GM10248 (cell line): ENCODE measurements around the gene VIPAS39.

Source experiments
- CTCF ChIA-PET: fragments of 300-600 bp; sonication (Branson Sonifier 250); formaldehyde crosslinking; extraction: SDS; loops from one replicate; lab custom pipeline; 2021; ENCODE audit warnings: antibody characterized with exemption; lab: Yijun Ruan, JAX
- POLR2A ChIA-PET: fragments of 350-650 bp; sonication (Branson Sonifier 250); formaldehyde crosslinking; extraction: SDS; loops from one replicate; lab custom pipeline; 2020; ENCODE audit warnings: antibody characterized with exemption; lab: Yijun Ruan, JAX
- DNase-seq: peaks from one replicate; pipeline ENCODE4 v3.0.0; 2012; ENCODE audit errors: extremely low spot score
- CTCF ChIP-seq: IDR thresholded peaks from 2 replicates; pipeline ENCODE4 v1.5.1; 2012; ENCODE audit warnings: mild to moderate bottlenecking, low read depth; ENCODE audit errors: extremely low read depth, missing control alignments, control extremely low read depth

VIPAS39 gene

DNA sequence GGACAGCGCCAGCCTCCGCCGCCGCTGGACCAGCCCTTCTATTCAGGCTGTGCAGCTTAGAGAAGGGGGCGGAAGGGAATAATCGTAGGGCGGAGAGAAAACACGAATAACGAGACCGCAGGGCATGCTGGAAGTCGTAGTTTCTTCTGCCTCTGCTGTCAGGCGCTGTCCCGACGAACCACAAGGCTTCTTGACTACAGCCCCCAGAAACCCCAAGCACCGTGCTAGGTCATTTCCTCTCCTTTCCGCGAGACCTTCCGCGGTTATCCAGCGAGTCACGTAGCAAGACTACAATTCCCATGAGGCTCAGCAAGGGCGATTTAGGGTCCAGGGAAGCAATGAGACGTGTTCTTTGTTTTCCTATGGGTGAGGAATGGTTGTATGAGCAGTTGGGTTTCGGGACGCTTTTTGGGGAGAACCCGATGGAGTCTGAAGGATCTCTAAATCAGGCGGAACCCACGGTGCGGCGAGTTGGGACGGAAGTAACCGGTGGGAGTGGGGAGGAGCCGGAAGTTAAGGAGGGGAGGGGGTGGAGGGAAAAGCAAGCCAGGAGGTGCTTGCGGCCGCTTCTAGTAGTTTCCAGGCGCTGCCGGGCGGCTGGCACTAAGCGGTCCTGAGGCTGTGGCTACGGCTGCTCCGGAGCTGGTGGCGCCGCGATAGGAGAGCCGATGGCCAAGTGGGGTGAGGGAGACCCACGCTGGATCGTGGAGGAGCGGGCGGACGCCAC, at the start of gene VIPAS39, which contains the start of gene AHSA1:
TSS of gene VIPAS39 (minus strand) at position 80 of the 727 bp plus-strand sequence. CDS start 3,499 bp downstream, outside the sequence.
TSS of gene AHSA1 (plus strand) at position 572 of the 727 bp plus-strand sequence. CDS start at position 669, 97 bp downstream.
- TF ChIP-seq CTCF = no peak
- ChIA-PET POLR2A (interaction anchor here (0.5 to 2.1 kb wide), 8 partner anchors 8 to 1241 kb away, joined by 3 to 12 read pairs (median 4); partner anchors contain the start of genes GSTZ1 and POMT2), CTCF (interaction anchor here (1.0 to 3.8 kb wide), 7 partner anchors 15 to 94 kb away, joined by 3 to 61 read pairs (median 6); no protein-coding TSS in a partner anchor)
- peak; percentile 92 for DNase-seq

- ChIA-PET CTCF (interaction anchor here (1.3 to 5.2 kb wide), 5 partner anchors 11 to 189 kb away, joined by 3 to 17 read pairs (median 4); partner anchors contain the start of gene AHSA1), POLR2A (no interaction called here)
Measured at GRCh38 chr14:77505031-77505430, 47.6 kb upstream of the VIPAS39 start.

DNA sequence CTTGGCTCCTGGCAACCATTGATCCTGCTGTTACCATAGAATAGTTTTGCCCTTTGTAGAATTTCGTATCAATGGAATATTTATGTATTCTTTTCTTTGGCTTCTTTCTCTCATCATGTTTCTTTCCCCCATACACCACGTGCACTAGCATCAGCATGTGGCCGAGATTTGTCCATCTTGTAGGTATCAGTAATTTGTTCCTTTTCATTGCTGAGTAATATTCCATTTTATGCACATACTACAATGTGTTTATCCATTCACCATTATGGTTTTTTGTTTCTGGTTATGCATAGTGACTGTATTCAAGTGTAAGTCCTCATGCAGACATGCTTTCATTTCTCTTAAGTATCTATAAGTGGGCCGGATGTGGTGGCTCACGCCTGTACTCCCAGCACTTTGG, 45.7 kb upstream of the VIPAS39 start:
- DNase-seq = no peak
- ChIA-PET POLR2A (no interaction called here), CTCF (interaction anchor here (1.7 kb wide), 1 partner anchor 187 kb away, joined by 5 read pairs; no protein-coding TSS in a partner anchor)
- TF ChIP-seq CTCF = no peak

More at GRCh38 chr14:77505031-77505430, 47.6 kb upstream of the VIPAS39 start:
- DNase-seq = no peak
- TF ChIP-seq CTCF = no peak

GRCh38 chr14:77502109-77502782, 44.8 kb upstream of the VIPAS39 start:
- DNase-seq = no peak
- CTCF ChIA-PET = interaction anchor here (1.2 kb wide), 1 partner anchor 43 kb away, joined by 3 read pairs; no protein-coding TSS in a partner anchor
- TF ChIP-seq CTCF = no peak
- POLR2A ChIA-PET = no interaction called here

DNA sequence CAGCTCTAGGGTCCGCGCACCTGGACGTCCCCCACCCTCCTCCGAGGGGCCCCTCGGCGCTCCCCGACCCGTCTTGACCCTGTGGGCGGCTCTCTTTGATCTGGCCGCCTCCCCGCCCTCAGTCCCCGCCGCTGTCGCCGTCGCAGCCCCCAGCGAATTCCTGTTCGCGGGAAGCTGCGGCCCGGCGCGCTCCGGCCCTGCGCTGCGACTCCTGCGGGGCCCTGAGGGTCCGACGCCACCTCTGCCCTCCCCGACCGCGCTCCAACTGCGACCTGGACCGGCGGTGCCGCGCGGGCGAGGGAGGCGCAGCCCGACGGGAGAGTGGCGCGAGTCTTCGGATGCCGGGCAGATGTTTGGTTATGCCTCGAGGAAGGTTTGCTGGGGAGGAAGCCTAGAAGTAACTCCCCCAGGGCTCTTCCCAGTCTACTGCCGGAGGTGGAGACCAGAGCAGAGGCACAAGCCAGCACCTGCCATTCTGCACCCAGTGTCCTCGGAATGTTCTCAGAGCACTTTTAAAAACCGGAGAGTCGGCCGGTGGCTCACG, 41.7 kb upstream of the VIPAS39 start:
- ChIA-PET POLR2A (interaction anchor here (1.2 kb wide), 1 partner anchor 40 kb away, joined by 4 read pairs; no protein-coding TSS in a partner anchor), CTCF (interaction anchor here (0.6 to 1.6 kb wide), 3 partner anchors 8 to 40 kb away, joined by 3 read pairs; no protein-coding TSS in a partner anchor)
- peak; percentile 62 for DNase-seq
- no peak for TF ChIP-seq CTCF
